HL-60/S4 (cell line): ENCODE results near the gene RHBDD3.

Experiments used
- in situ Hi-C: fragments of 300-500 bp; cut with MboI; formaldehyde crosslinking; loops from 2 replicates; pipeline ENCODE4 v1.14.3; 2022; ENCODE audit warnings: low sequenced_read_pairs

The RHBDD3 gene

GRCh38 chr22:29269731-29270474 lies 2.1 kb upstream of the RHBDD3 start:
- in situ Hi-C loops = no loop called here

GRCh38 chr22:29269230-29269604 lies 1.4 kb upstream of the RHBDD3 start:
- in situ Hi-C loops = no loop called here

- in situ Hi-C loops = no loop called here
Measured at GRCh38 chr22:29268511-29269229, 889 bp upstream of the RHBDD3 start.

GRCh38 chr22:29267462-29267857 lies 321 bp downstream of the RHBDD3 start:
- in situ Hi-C loops = no loop called here

- in situ Hi-C loops = no loop called here
Measured at GRCh38 chr22:29266564-29267461, 968 bp downstream of the RHBDD3 start.

- in situ Hi-C loops = no loop called here
Measured at GRCh38 chr22:29265929-29266328, 1.9 kb downstream of the RHBDD3 start.

- in situ Hi-C loops = no loop called here
Measured at GRCh38 chr22:29265305-29265704, 2.5 kb downstream of the RHBDD3 start.

- in situ Hi-C loops = no loop called here
Measured at GRCh38 chr22:29263791-29264276, 3.9 kb downstream of the RHBDD3 start.

GRCh38 chr22:29260601-29261315 lies 7.0 kb downstream of the RHBDD3 start:
- in situ Hi-C loops = no loop called here

- in situ Hi-C loops = no loop called here
Measured at GRCh38 chr22:29260031-29260560, 7.7 kb downstream of the RHBDD3 start.

GRCh38 chr22:29259253-29259899 lies 8.4 kb downstream of the RHBDD3 start:
- in situ Hi-C loops = loop anchor here (10.0 kb wide), 1 partner anchor 105 kb away; no protein-coding TSS in a partner anchor

GRCh38 chr22:29258407-29259252 lies 9.2 kb downstream of the RHBDD3 start:
- in situ Hi-C loops = loop anchor here (10.0 kb wide), 1 partner anchor 104 kb away; no protein-coding TSS in a partner anchor

- in situ Hi-C loops = loop anchor here (10.0 kb wide), 1 partner anchor 103 kb away; no protein-coding TSS in a partner anchor
Measured at GRCh38 chr22:29257751-29258181, 10.0 kb downstream of the RHBDD3 start.

- in situ Hi-C loops = loop anchor here (10.0 kb wide), 1 partner anchor 102 kb away; no protein-coding TSS in a partner anchor
Measured at GRCh38 chr22:29256606-29257325, 11.0 kb downstream of the RHBDD3 start.

GRCh38 chr22:29255064-29255621 lies 12.6 kb downstream of the RHBDD3 start:
- in situ Hi-C loops = loop anchor here (10.0 kb wide), 1 partner anchor 100 kb away; no protein-coding TSS in a partner anchor

- in situ Hi-C loops = loop anchor here (10.0 kb wide), 1 partner anchor 99 kb away; no protein-coding TSS in a partner anchor
Measured at GRCh38 chr22:29254286-29254660, 13.5 kb downstream of the RHBDD3 start.

GRCh38 chr22:29253561-29254285 lies 14.1 kb downstream of the RHBDD3 start:
- in situ Hi-C loops = loop anchor here (10.0 kb wide), 1 partner anchor 99 kb away; no protein-coding TSS in a partner anchor
